Astrocyte of the spinal cord (primary cell): Measurements from ENCODE around the gene POMT1.

ENCODE experiments used
- DNase-seq: peaks from one replicate; pipeline ENCODE4 v3.0.0; 2011; ENCODE audit warnings: low read depth, low spot score
- H3K4me3 ChIP-seq: 2 replicates; pipeline ENCODE4 v1.5.1; 2011; ENCODE audit warnings: low read depth, mild to moderate bottlenecking, low read length, moderate library complexity
- CTCF ChIP-seq: IDR thresholded peaks from 2 replicates; pipeline ENCODE4 v1.5.1; 2012; ENCODE audit warnings: low read depth, mild to moderate bottlenecking, low read length, inconsistent platforms
- in situ Hi-C: cut with HindIII; loops from 2 replicates; pipeline ENCODE4 v1.10.0; 2017; ENCODE audit warnings: low sequenced_read_pairs

The POMT1 gene

DNA sequence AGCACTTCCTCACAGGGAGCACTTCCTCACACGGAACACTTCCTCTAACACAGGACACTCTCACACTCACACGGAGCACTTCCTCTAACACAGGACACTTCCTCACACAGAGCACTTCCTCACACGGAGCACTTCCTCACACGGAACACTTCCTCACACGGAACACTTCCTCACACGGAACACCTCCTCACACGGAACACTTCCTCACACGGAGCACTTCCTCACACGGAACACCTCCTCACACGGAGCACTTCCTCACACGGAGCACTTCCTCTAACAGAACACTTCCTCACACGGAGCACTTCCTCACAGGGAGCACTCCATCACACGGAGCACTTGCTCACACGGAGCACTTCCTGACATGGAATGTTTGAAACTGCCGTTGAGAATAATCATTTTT is 13.4 kb downstream of the POMT1 start:
- DNase-seq = no peak
- in situ Hi-C loops = no loop called here
- TF ChIP-seq CTCF = no peak
- H3K4me3 ChIP-seq = no peak overlapping the region

- no peak for DNase-seq
- TF ChIP-seq CTCF = no peak
- H3K4me3 ChIP-seq = no peak overlapping the region
- in situ Hi-C loops = no loop called here
Observed at GRCh38 chr9:131516930-131517329, 14.2 kb downstream of the POMT1 start.

GRCh38 chr9:131517761-131518190 is 15.1 kb downstream of the POMT1 start:
- in situ Hi-C loops = no loop called here
- H3K4me3 ChIP-seq = no peak overlapping the region
- no peak for DNase-seq
- TF ChIP-seq CTCF = no peak

- TF ChIP-seq CTCF = no peak
- in situ Hi-C loops = no loop called here
- no peak overlapping the region for H3K4me3 ChIP-seq
- no peak for DNase-seq
Observed at GRCh38 chr9:131518553-131518952, 15.8 kb downstream of the POMT1 start.

DNA sequence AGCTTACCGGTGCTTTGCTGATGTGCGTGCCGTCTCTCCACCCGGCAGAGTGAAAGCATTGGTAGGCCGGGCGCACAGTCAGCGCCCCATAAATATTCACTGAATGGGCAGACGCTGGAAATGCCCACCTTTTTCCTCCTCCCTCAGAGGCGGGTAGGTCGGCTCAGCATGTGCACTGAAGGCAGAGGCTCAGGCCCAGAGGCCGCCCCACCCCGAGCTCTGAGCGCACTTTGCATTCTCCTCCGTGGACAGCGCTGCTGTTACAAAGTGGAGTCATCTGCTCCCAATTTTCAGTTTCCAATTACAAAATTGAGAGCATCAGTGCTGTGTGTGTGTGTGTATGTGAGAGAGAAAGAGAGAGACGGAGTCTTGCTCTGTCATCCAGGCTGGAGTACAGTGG is 17.8 kb downstream of the POMT1 start:
- in situ Hi-C loops = no loop called here
- H3K4me3 ChIP-seq = no peak overlapping the region
- no peak for DNase-seq
- no peak for TF ChIP-seq CTCF

DNA sequence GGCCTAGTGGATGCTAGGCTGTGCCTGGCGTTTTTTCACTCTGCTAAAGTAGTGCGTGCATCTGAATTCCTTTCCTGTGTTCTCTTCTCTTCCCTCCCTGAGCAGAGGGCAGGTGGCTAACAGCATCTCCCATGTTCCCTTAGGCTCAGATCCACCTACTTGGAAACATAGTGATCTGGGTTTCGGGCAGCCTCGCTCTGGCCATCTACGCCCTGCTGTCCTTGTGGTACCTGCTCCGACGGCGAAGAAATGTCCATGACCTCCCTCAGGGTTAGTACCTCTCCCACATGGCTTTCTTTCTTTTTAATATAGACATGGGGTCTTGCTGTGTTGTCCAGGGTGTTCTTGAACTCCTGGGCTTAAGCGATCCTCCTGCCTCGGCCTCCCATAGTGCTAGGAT is 18.5 kb downstream of the POMT1 start:
- H3K4me3 ChIP-seq = no peak overlapping the region
- in situ Hi-C loops = no loop called here

More for the DNA sequence above, 18.5 kb downstream of the POMT1 start:
- DNase-seq = no peak
- no peak for TF ChIP-seq CTCF
